Stimulated activated CD4-positive, alpha-beta T cell treated with anti-CD3 and anti-CD28 coated beads, Interleukin-4, amount 100 ng/mL, for 1 hour (primary cell): Measurements from ENCODE around the gene KIF1C.
"Not testable (repeated sequence)": the region's sequence is repeated elsewhere in the genome, so short reads cannot be mapped to it uniquely, and the experiment has no call there.

ENCODE experiments used
- DNase-seq: peaks from one replicate; pipeline ENCODE4 v3.0.0-alpha.2; 2020

Gene KIF1C

GRCh38 chr17:5045496-5045895 lies 47.7 kb downstream of the KIF1C start:
- DNase-seq = no peak

GRCh38 chr17:5047446-5047845 lies 49.7 kb downstream of the KIF1C start:
- DNase-seq = no peak

- DNase-seq = peak; percentile 39
Measured at GRCh38 chr17:5049314-5049841, 51.6 kb downstream of the KIF1C start.

- no peak for DNase-seq
Measured at GRCh38 chr17:5050278-5050677, 52.5 kb downstream of the KIF1C start.

GRCh38 chr17:5055543-5055942 lies 57.8 kb downstream of the KIF1C start:
- DNase-seq = no peak

GRCh38 chr17:5065227-5065744 lies 67.5 kb downstream of the KIF1C start:
- no peak for DNase-seq

- DNase-seq = no peak
Measured at GRCh38 chr17:5068236-5068635, 70.5 kb downstream of the KIF1C start.

- no peak for DNase-seq
Measured at GRCh38 chr17:5069724-5070123, 72.0 kb downstream of the KIF1C start.

GRCh38 chr17:5075472-5075871 lies 77.7 kb downstream of the KIF1C start:
- not testable (repeated sequence) for DNase-seq

- DNase-seq = not testable (repeated sequence)
Measured at GRCh38 chr17:5077275-5077674, 79.5 kb downstream of the KIF1C start.

GRCh38 chr17:5077781-5078105 lies 80.0 kb downstream of the KIF1C start:
- DNase-seq = no peak
